H1 (cell line): Measurements from ENCODE around the gene NBL1. TPM values are rescaled to one million over a fixed set of nuclear protein-coding genes. Genes with fewer than 3 reads are reported as not detected.

Experiments
- CTCF ChIA-PET: fragments of 300-600 bp; sonication (Branson Sonifier 250); formaldehyde crosslinking; loops from one replicate; lab custom pipeline; 2021; ENCODE audit not compliant: partially characterized antibody; lab: Charles Lee
- POLR2A ChIA-PET: fragments of 300-600 bp; sonication (Branson Sonifier 250); formaldehyde crosslinking; loops from one replicate; lab custom pipeline; 2021; ENCODE audit warnings: inconsistent platforms; ENCODE audit not compliant: partially characterized antibody; lab: Charles Lee
- DNase-seq, 2 experiments: peaks; one replicate each; pipeline versions ENCODE4 v3.0.0 to v3.0.0-alpha.2; 2010 to 2022; ENCODE audit warnings: low spot score in 2 of 2, low read depth in 1 of 2, mixed read lengths in 1 of 2
- FAIRE-seq: peaks from 2 replicates; lab custom pipeline; 2011; peaks lifted over from hg19 to GRCh38; lab: Jason Lieb, UNC
- H2AFZ ChIP-seq: 2 replicates; pipeline ENCODE4 v1.8.1; 2012; ENCODE audit warnings: low read length, inconsistent platforms
- H2AK5ac ChIP-seq: 2 replicates; pipeline ENCODE4 v1.6.1; 2013; ENCODE audit warnings: low read depth, low read length
- H2BK120ac ChIP-seq: replicated peaks from 2 replicates; pipeline ENCODE3; 2013; ENCODE audit warnings: low read depth, low read length, inconsistent platforms
- H2BK12ac ChIP-seq: 2 replicates; pipeline ENCODE4 v1.6.1; 2013; ENCODE audit warnings: low read depth, low read length
- H2BK15ac ChIP-seq: 2 replicates; pipeline ENCODE4 v1.6.1; 2013; ENCODE audit warnings: low read length
- H2BK20ac ChIP-seq: 2 replicates; pipeline ENCODE4 v1.6.1; 2013; ENCODE audit warnings: low read length
- H2BK5ac ChIP-seq: 2 replicates; pipeline ENCODE4 v1.6.1; 2013; ENCODE audit warnings: low read depth, low read length
- H3K14ac ChIP-seq: 2 replicates; pipeline ENCODE4 v1.6.1; 2013; ENCODE audit warnings: inconsistent platforms; ENCODE audit not compliant: insufficient read length
- H3K18ac ChIP-seq: 2 replicates; pipeline ENCODE4 v1.6.1; 2013; ENCODE audit warnings: low read length; ENCODE audit errors: extremely low read depth
- H3K23ac ChIP-seq: 2 replicates; pipeline ENCODE4 v1.6.1; 2013; ENCODE audit warnings: inconsistent platforms; ENCODE audit not compliant: insufficient read length
- H3K23me2 ChIP-seq: 2 replicates; pipeline ENCODE4 v1.6.1; 2013; ENCODE audit warnings: low read depth, low read length
- H3K27ac ChIP-seq: 2 replicates; pipeline ENCODE4 v1.6.1; 2011; ENCODE audit warnings: low read depth, low read length, inconsistent platforms
- H3K27me3 ChIP-seq, 4 experiments: replicated peaks in 1 of 4; 1 replicate in 1 of 4; 2 replicates in 3 of 4; pipeline versions ENCODE4 v1.6.1 to v1.8.1; 2011 to 2013; ENCODE audit warnings: low read length in 3 of 4, mild to moderate bottlenecking in 3 of 4, inconsistent platforms in 2 of 4, mixed read lengths in 2 of 4, moderate library complexity in 1 of 4; ENCODE audit not compliant: control insufficient read depth in 3 of 4, insufficient read depth in 3 of 4; ENCODE audit errors: extremely low read depth in 1 of 4
- H3K36me3 ChIP-seq, 4 experiments: 2 replicates each; pipeline versions ENCODE4 v1.6.1 to v1.8.1; 2011 to 2013; ENCODE audit warnings: mild to moderate bottlenecking in 4 of 4, low read length in 3 of 4, moderate library complexity in 2 of 4, control low read depth in 1 of 4, inconsistent platforms in 1 of 4; ENCODE audit not compliant: insufficient read depth in 4 of 4, control insufficient read depth in 2 of 4
- H3K4ac ChIP-seq: replicated peaks from 2 replicates; pipeline ENCODE3; 2013; ENCODE audit warnings: low read length, low read depth, mixed read lengths, inconsistent platforms; ENCODE audit not compliant: insufficient read length
- H3K4me1 ChIP-seq, 4 experiments: replicated peaks in 1 of 4; 1 replicate in 1 of 4; 2 replicates in 3 of 4; pipeline versions ENCODE4 v1.6.1 to v1.8.1; 2011 to 2013; ENCODE audit warnings: low read length in 3 of 4, inconsistent platforms in 2 of 4, mixed read lengths in 1 of 4; ENCODE audit not compliant: insufficient read depth in 4 of 4, control insufficient read depth in 3 of 4
- H3K4me2 ChIP-seq, 2 experiments: 2 replicates each; pipeline versions ENCODE4 v1.6.1 to v1.8.1; 2011 to 2013; ENCODE audit warnings: low read depth in 2 of 2, low read length in 2 of 2, control low read depth in 1 of 2, inconsistent platforms in 1 of 2, mild to moderate bottlenecking in 1 of 2; ENCODE audit not compliant: insufficient read depth in 1 of 2
- H3K4me3 ChIP-seq, 4 experiments: fragments of 200-600, 300-600 bp in 1 of 4; sonication (generic), shearing (Covaris generic), sonication (Bioruptor Twin) in 1 of 4; 2 replicates each; pipeline versions ENCODE4 v1.5.1 to v1.8.1; 2011 to 2016; ENCODE audit warnings: low read length in 4 of 4, low read depth in 3 of 4, control low read depth in 2 of 4, inconsistent platforms in 2 of 4, mild to moderate bottlenecking in 2 of 4, mixed read lengths in 1 of 4, moderate library complexity in 1 of 4; ENCODE audit not compliant: insufficient read depth in 2 of 4; ENCODE audit errors: extremely low read depth in 1 of 4
- H3K56ac ChIP-seq: replicated peaks from 2 replicates; pipeline ENCODE3; 2013; ENCODE audit warnings: low read depth, mild to moderate bottlenecking, mixed read lengths, low read length, inconsistent platforms; ENCODE audit not compliant: insufficient read length
- H3K79me1 ChIP-seq: 2 replicates; pipeline ENCODE4 v1.6.1; 2013; ENCODE audit warnings: low read depth, low read length, control low read depth
- H3K79me2 ChIP-seq, 2 experiments: 2 replicates each; pipeline versions ENCODE4 v1.6.1 to v1.8.1; 2012 to 2013; ENCODE audit warnings: low read length in 2 of 2, mild to moderate bottlenecking in 2 of 2, inconsistent platforms in 1 of 2; ENCODE audit not compliant: insufficient read depth in 2 of 2, control insufficient read depth in 1 of 2
- H3K9ac ChIP-seq, 4 experiments: replicated peaks in 1 of 4; 1 replicate in 1 of 4; 2 replicates in 3 of 4; pipeline versions ENCODE4 v1.6.1 to v1.8.1; 2011 to 2013; ENCODE audit warnings: low read depth in 3 of 4, low read length in 3 of 4, control low read depth in 2 of 4, mild to moderate bottlenecking in 2 of 4, moderate library complexity in 2 of 4, inconsistent platforms in 1 of 4; ENCODE audit errors: extremely low read depth in 1 of 4
- H3K9me3 ChIP-seq, 2 experiments: 2 replicates each; pipeline versions ENCODE4 v1.6.1 to v1.8.1; 2012 to 2013; ENCODE audit warnings: mild to moderate bottlenecking in 2 of 2, moderate library complexity in 2 of 2, control low read depth in 1 of 2, inconsistent platforms in 1 of 2, low read depth in 1 of 2, low read length in 1 of 2, mixed read lengths in 1 of 2; ENCODE audit not compliant: insufficient read depth in 2 of 2
- H4K20me1 ChIP-seq, 2 experiments: replicated peaks in 1 of 2; 2 replicates each; pipeline versions ENCODE3 to v1.8.1; 2011 to 2013; ENCODE audit warnings: inconsistent platforms in 2 of 2, low read length in 2 of 2, mild to moderate bottlenecking in 1 of 2; ENCODE audit not compliant: insufficient read depth in 2 of 2, control insufficient read depth in 1 of 2
- H4K5ac ChIP-seq: 2 replicates; pipeline ENCODE4 v1.6.1; 2013; ENCODE audit warnings: low read length, low read depth, mixed read lengths, inconsistent platforms; ENCODE audit not compliant: insufficient read length
- H4K8ac ChIP-seq: 2 replicates; pipeline ENCODE4 v1.8.0; 2013; ENCODE audit warnings: mild to moderate bottlenecking, moderate library complexity, low read length, inconsistent platforms; ENCODE audit not compliant: insufficient read depth; ENCODE audit errors: extremely low read depth
- H4K91ac ChIP-seq: replicated peaks from 2 replicates; pipeline ENCODE3; 2013; ENCODE audit warnings: low read length, mixed read lengths, inconsistent platforms; ENCODE audit not compliant: insufficient read length
- CHD2 ChIP-seq: IDR thresholded peaks from 2 replicates; pipeline ENCODE4 v1.6.1; 2012; ENCODE audit warnings: low read length, improper control_type of control experiment
- CREB1 ChIP-seq: IDR thresholded peaks from 2 replicates; pipeline ENCODE4 v1.6.1; 2012; ENCODE audit warnings: inconsistent platforms
- GTF2F1 ChIP-seq: IDR thresholded peaks from 2 replicates; pipeline ENCODE4 v1.6.1; 2012; ENCODE audit warnings: low read depth, low read length, improper control_type of control experiment, borderline replicate concordance
- NRF1 ChIP-seq: IDR thresholded peaks from 2 replicates; pipeline ENCODE4 v1.6.1; 2011; ENCODE audit warnings: mild to moderate bottlenecking, low read depth, low read length, improper control_type of control experiment
- POLR2A ChIP-seq, 2 experiments: IDR thresholded peaks; 1 replicate in 1 of 2; 2 replicates in 1 of 2; pipeline ENCODE4 v1.6.1; 2011; ENCODE audit warnings: low read depth in 2 of 2, low read length in 2 of 2, mild to moderate bottlenecking in 2 of 2; ENCODE audit errors: control extremely low read depth in 1 of 2
- SRF ChIP-seq: IDR thresholded peaks from 2 replicates; pipeline ENCODE4 v1.6.1; 2011; ENCODE audit warnings: mild to moderate bottlenecking, low read depth, low read length, moderate library complexity
- ZNF274 ChIP-seq: IDR thresholded peaks from 2 replicates; pipeline ENCODE4 v1.7.0; 2012; ENCODE audit warnings: low read length, borderline replicate concordance; ENCODE audit errors: extremely low read depth
- WGBS, 2 experiments: shearing (Covaris generic) in 1 of 2; methylation state at CpG; one replicate each; pipeline versions ENCODE4 v1.1.6 to v1.1.7; 2013 to 2015; ENCODE audit warnings: low lambda C conversion rate in 2 of 2, mixed read lengths in 2 of 2, inconsistent platforms in 1 of 2, low coverage in 1 of 2, missing lambda C conversion rate in 1 of 2; ENCODE audit not compliant: insufficient replicate concordance in 2 of 2, insufficient coverage in 1 of 2, insufficient read length in 1 of 2; ENCODE audit errors: extremely low coverage in 1 of 2, missing lambda C conversion rate in 1 of 2; 5-methylcytosine and 5-hydroxymethylcytosine counted together
- polyA plus RNA-seq, 7 experiments: library from polyadenylated mRNA; depleted of rRNA in 3 of 7; stranded (reverse) in 5 of 7; unstranded in 2 of 7; fragments of >200 nt in 5 of 7; fragments of 200-250 nt in 2 of 7; gene quantifications; 1 replicate in 5 of 7; 2 replicates in 1 of 7; 4 replicates in 1 of 7; pipeline versions ENCODE4 v1.2.1 to v1.2.3, GENCODE V29; 2011 to 2013; ENCODE audit warnings: missing spikeins in 2 of 7, mixed read lengths in 2 of 7
- total RNA-seq: library from RNA; stranded (reverse); fragmentation: NEBNext Ultra II Directional; extraction: Animal tissue kit (Norgen Biotek cat#: 25700); gene quantifications from 2 replicates; pipeline ENCODE4 v1.2.1, GENCODE V29; 2021
- TF ChIP-seq, protein P1 (sequence below): IDR thresholded peaks from 2 replicates; pipeline ENCODE4 v1.6.1; 2012; ENCODE audit warnings: inconsistent platforms

The NBL1 gene
- total and polyA plus RNA-seq, 2 of the 8 experiments (the other 6 are each of a cell fraction or from before 2014, with no cell fraction given) = 8.7 to 9.7 TPM

DNA sequence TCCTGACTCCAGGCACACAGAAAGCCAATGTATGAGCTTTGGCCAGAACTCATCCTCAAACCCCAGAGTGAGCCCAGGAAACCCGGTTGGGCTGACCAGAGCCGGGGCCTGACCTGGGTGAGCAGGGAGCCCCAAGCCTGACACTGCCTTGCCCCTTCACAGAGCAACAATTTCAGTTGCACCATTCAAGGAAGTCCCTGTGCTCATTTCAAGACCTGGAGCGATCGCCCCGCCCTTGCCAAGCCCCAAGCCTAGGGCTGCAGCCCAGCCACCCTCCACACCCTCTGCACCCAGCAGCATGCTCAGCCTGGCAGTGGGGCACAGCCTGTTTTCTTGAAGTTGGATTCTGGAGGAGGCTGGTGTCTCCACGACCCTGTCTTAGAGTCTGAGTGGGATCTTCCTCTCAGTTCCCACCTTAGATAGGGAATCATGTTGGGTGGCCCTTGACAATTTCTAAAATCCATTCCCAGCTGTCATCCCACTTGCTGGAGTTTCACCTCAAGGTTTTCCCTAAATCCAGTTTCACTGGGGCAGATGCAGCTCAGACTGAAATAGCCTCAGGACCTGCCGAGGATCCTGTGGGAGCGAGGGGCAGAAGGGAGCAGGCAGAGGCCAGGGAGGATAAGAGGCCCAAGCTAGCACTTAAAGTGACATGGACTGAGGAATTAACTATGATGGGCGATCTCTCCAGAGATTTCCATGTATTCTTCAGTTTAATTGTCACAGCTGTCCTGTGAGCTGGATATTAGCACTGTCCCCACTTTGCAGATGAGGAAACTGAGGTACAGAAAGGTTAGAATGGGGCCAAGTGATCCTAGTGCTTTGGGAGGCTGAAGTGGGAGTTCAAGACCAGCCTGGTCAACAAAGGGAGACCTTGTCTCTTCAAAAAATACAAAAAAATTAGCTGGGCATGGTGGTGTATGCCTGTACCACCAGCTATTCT lies 2.5 kb downstream of the NBL1 start:
- no peak overlapping the region for H3K4me3 ChIP-seq
- H3K18ac ChIP-seq = no peak overlapping the region
- H3K9me3 ChIP-seq = no peaks in the 10 kb centered on the region
- H3K4me1 ChIP-seq = peaks cover 0 to 10% (median 8%) of the 10 kb centered on the region in 4 experiments; a peak in 5 of 7 replicates
- H3K79me2 ChIP-seq = no peaks in the 10 kb centered on the region
- H4K8ac ChIP-seq = no peak overlapping the region; the same call in 1 of the 2 replicates
- H3K4me2 ChIP-seq = no peak overlapping the region; a peak in 1 of 4 replicates
- H3K36me3 ChIP-seq = no peaks in the 10 kb centered on the region
- ChIA-PET CTCF (interaction anchor here (0.7 to 4.3 kb wide), 21 partner anchors 9 to 310 kb away, joined by 3 to 23 read pairs (median 3); a partner anchor contains a TSS), POLR2A (interaction anchor here (0.7 to 1.3 kb wide), 3 partner anchors 15 to 310 kb away, joined by 3 to 4 read pairs (median 3); no protein-coding TSS in a partner anchor)
- no peak overlapping the region for H3K14ac ChIP-seq
- H3K27ac ChIP-seq = no peak overlapping the region
- 0 out of 2 replicates have a peak overlapping the region, but pooled peaks have one; percentile 39 for H2BK12ac ChIP-seq
- H2BK20ac ChIP-seq = no peak overlapping the region
- no peak overlapping the region for H2AK5ac ChIP-seq
- FAIRE-seq (no peak), DNase-seq (no peak)
- peaks cover 0 to 4% of the 10 kb centered on the region in 2 experiments for H4K20me1 ChIP-seq
- no peak overlapping the region for H3K23ac ChIP-seq
- H3K9ac ChIP-seq = no peak overlapping the region
- no peak for TF ChIP-seq ZNF274
- no peak for TF ChIP-seq POLR2A (IDR thresholded peaks at IDR 0.05; ENCODE audit: control extremely low read depth in 1 of 2, low read depth in 2 of 2, low read length in 2 of 2)
- TF ChIP-seq CHD2 = no peak
- no peak for TF ChIP-seq GTF2F1
- TF ChIP-seq, protein P1, sequence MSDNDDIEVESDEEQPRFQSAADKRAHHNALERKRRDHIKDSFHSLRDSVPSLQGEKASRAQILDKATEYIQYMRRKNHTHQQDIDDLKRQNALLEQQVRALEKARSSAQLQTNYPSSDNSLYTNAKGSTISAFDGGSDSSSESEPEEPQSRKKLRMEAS = no peak
- no peak for TF ChIP-seq SRF
- TF ChIP-seq NRF1 = no peak
- no peak for TF ChIP-seq CREB1
- H2BK15ac ChIP-seq = no peak overlapping the region
- no peak overlapping the region for H2AFZ ChIP-seq
- H3K27me3 ChIP-seq = peaks cover 24 to 43% (median 34%) of the 10 kb centered on the region in 4 experiments
- no peak overlapping the region for H2BK5ac ChIP-seq
- no peak overlapping the region for H2BK120ac ChIP-seq
- 89% methylated on average over 9 of the region's 9 CpGs; no CpG with 5 or more reads in 1 of the 2 experiments for WGBS, 2 experiments
- H3K56ac ChIP-seq = no peak overlapping the region
- H4K91ac ChIP-seq = no peak overlapping the region
- H3K4ac ChIP-seq = no peak overlapping the region
- no peak overlapping the region for H4K5ac ChIP-seq
- no peaks in the 10 kb centered on the region for H3K79me1 ChIP-seq
- H3K23me2 ChIP-seq = peaks cover 10% of the 10 kb centered on the region; the same call in 1 of the 2 replicates
